Heart left ventricle (tissue), 13 donors: ENCODE results near the gene CCDC69.

Experiments
- POLR2A ChIP-seq, 2 donors: fragments of 450-650 bp; IDR thresholded peaks; one replicate each; pipeline ENCODE4 v1.6.1; 2017; ENCODE audit warnings: antibody characterized with exemption in 2 of 2, mild to moderate bottlenecking in 2 of 2, moderate library complexity in 2 of 2
- TF ChIP-seq, protein P1 (sequence below), 12 donors: fragments of 200-600 bp; sonication (generic) in 4 of 12; IDR thresholded peaks; one replicate each; pipeline versions ENCODE4 v1.5.0 to v1.8.0; 2018 to 2022; ENCODE audit warnings: antibody characterized with exemption in 12 of 12, mild to moderate bottlenecking in 5 of 12
- donor health status: ischemic (EF 13 %, LVEDD 7.1; RV severe dilation, severe dysfunction).
- donor health status: DM: no; HTN: yes; CAD: no.
- donor health status: DM: no; HTN: no; CAD: no.
- donor health status: ischemic (EF 25% LVEDD 6.9; RV normal size, moderate dysfunction).
- donor health status: ischemic (EF 25% LVEDD 5.7; RV mildly dilated, moderate dysfunction).
- donor health status: ischemic (EF 35%, LVEDD 5.7; RV mildly dilated, moderate dysfunction).
- donor health status: nonischemic (EF 11% LVEDD 7.7; RV severe dilation, severe dysfunction).
- donor health status: DM: yes; HTN: yes; CAD: no.
- donor health status: PGD.
- donor health status: ischemic (EF 29% LVEDD 5.4; RV normal size, mild dysfunction).
- donor health status: nonischemic (EF 23%, LVEDD 6.1; RV moderate dilation, normal function).

DNA sequence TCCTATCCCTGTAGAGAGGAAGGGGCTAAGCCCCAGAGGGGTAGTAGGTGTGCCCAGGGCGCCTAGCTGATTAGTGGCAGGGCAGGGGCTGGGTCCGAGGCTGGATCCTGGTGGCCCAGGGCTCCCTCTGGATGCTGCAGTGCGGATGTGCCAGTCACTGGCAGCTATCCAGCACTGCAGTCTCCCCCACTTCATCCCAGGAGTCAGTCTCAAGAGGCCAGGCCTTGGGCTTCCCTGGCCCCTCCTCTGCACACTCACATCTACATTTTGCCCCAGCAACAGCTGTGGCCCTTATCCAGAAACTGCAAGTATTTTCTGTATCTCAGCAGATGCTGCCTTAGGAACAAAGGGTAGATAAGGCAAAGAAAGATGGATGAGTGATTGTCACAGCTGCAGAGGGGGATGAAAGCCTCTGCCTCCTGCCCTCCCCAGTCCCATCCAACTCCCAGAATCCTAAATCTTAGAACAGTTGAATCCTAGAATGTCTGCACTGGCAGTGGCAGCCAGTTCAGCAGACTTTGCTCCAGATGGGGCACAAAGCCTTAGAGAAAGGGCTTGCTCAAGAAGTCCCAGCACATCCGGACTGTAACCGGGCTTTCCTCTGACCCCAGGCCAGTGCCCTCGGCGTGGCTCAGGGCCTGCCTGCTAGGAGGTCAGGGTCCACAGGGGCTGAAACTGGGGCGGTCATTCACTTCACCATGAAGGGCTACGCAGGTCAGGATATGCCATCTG is 68.0 kb downstream of the CCDC69 start:
- TF ChIP-seq, protein P1, sequence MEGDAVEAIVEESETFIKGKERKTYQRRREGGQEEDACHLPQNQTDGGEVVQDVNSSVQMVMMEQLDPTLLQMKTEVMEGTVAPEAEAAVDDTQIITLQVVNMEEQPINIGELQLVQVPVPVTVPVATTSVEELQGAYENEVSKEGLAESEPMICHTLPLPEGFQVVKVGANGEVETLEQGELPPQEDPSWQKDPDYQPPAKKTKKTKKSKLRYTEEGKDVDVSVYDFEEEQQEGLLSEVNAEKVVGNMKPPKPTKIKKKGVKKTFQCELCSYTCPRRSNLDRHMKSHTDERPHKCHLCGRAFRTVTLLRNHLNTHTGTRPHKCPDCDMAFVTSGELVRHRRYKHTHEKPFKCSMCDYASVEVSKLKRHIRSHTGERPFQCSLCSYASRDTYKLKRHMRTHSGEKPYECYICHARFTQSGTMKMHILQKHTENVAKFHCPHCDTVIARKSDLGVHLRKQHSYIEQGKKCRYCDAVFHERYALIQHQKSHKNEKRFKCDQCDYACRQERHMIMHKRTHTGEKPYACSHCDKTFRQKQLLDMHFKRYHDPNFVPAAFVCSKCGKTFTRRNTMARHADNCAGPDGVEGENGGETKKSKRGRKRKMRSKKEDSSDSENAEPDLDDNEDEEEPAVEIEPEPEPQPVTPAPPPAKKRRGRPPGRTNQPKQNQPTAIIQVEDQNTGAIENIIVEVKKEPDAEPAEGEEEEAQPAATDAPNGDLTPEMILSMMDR (IDR thresholded peaks at IDR 0.05) = peak in 2 of 12 donors; percentile 14 to 35
- no peak for TF ChIP-seq POLR2A (IDR thresholded peaks at IDR 0.05)
